Hepatocyte (in vitro differentiated cells): ENCODE results near the gene ADAMTS19.

ENCODE experiments used
- CTCF ChIP-seq: fragments of 200-600 bp; sonication (generic); IDR thresholded peaks from 2 replicates; pipeline ENCODE4 v1.5.1; 2016; ENCODE audit warnings: antibody characterized with exemption, mild to moderate bottlenecking; ENCODE audit not compliant: poor library complexity
- EZH2 ChIP-seq: fragments of 200-600 bp; sonication (generic); IDR thresholded peaks from 2 replicates; pipeline ENCODE4 v1.6.1; 2016; ENCODE audit warnings: antibody characterized with exemption, mild to moderate bottlenecking, borderline replicate concordance
- EZH2phosphoT487 ChIP-seq: fragments of 200-600 bp; sonication (generic); IDR thresholded peaks from one replicate; pipeline ENCODE4 v1.6.1; 2018; ENCODE audit warnings: antibody characterized with exemption, mild to moderate bottlenecking, low read depth, moderate library complexity; ENCODE audit not compliant: unreplicated experiment, severe bottlenecking

DNA sequence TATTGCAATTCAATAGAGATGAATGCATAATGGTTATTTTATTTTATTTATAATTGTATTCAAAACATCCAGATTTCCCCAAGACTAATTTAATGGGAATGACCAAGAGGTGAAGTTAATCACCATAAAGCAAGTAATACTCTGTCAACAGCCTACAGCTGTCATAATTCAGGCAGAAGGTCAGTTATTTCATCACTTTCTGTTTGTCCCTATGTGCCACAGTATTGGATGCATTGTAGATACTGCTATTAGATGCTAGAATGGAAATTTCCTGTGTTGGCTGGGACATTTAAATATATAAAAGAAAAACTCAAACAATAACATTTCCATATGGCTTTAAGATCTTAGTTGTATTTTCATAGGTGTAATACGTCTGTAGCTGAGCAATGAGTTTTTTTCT lies 231.1 kb downstream of the ADAMTS19 start:
- TF ChIP-seq CTCF (no peak), EZH2phosphoT487 (no peak), EZH2 (no peak)
